ENCODE measurements around the gene DCST1. TPM values are rescaled to one million over a fixed set of nuclear protein-coding genes. Genes with fewer than 3 reads are reported as not detected.
A peak's percentile ranks its signal among the peaks of the same experiment; 100 is the strongest.

DCST1 gene
- total RNA-seq, 1 experiment from 2014 or later: 0.32 TPM

GRCh38 chr1:155061381-155062150, 27.9 kb downstream of the DCST1 start:
- Histone ChIP-seq H4K20me1 (ENCODE audit: insufficient read depth) (no peaks in the 10 kb centered on the region), H3K9me3 (ENCODE audit: control insufficient read depth in 1 of 2, insufficient read depth in 1 of 2, low read depth in 1 of 2, low read length in 2 of 2) (no peaks in the 10 kb centered on the region), H3K36me3 (ENCODE audit: control insufficient read depth in 1 of 2, insufficient read depth in 2 of 2, low read length in 2 of 2) (peaks cover 13 to 24% of the 10 kb centered on the region in 2 experiments; a peak in 3 of 4 replicates), H3K27ac (ENCODE audit: low read depth, low read length) (peak overlapping the region; percentile 56), H3K79me2 (ENCODE audit: insufficient read depth, low read length) (0 out of 2 replicates have a peak, but pooled peaks cover 5% of the 10 kb centered on the region), H2AFZ (ENCODE audit: low read depth, low read length, poor library complexity, severe bottlenecking) (no peak overlapping the region), H3K9me2 (ENCODE audit: insufficient read depth) (no peaks in the 10 kb centered on the region), H3K9ac (ENCODE audit: low read length) (peak overlapping the region; percentile 33; the same call in 1 of the 2 replicates), H3K4me1 (ENCODE audit: control insufficient read depth in 1 of 2, insufficient read depth in 2 of 2, low read length in 2 of 2) (peaks cover 21 to 35% of the 10 kb centered on the region in 2 experiments), H3K4me2 (ENCODE audit: low read length) (peak overlapping the region; percentile 95; the same call in 1 of the 2 replicates), H3K4me3 (replicated peaks in 1 of 2; ENCODE audit: low read depth in 1 of 2, low read length in 2 of 2) (no peak overlapping the region), H3K27me3 (ENCODE audit: insufficient read depth, low read length) (no peaks in the 10 kb centered on the region)
- no TSS peak for BruUV-seq (replicated peaks)
- CTCF ChIA-PET: interaction anchor here (0.6 to 1.9 kb wide), 15 partner anchors 9 to 169 kb away, joined by 3 to 21 read pairs (median 3); partner anchors contain the start of genes ADAM15, PBXIP1 and PMVK
- TF ChIP-seq, protein P1, sequence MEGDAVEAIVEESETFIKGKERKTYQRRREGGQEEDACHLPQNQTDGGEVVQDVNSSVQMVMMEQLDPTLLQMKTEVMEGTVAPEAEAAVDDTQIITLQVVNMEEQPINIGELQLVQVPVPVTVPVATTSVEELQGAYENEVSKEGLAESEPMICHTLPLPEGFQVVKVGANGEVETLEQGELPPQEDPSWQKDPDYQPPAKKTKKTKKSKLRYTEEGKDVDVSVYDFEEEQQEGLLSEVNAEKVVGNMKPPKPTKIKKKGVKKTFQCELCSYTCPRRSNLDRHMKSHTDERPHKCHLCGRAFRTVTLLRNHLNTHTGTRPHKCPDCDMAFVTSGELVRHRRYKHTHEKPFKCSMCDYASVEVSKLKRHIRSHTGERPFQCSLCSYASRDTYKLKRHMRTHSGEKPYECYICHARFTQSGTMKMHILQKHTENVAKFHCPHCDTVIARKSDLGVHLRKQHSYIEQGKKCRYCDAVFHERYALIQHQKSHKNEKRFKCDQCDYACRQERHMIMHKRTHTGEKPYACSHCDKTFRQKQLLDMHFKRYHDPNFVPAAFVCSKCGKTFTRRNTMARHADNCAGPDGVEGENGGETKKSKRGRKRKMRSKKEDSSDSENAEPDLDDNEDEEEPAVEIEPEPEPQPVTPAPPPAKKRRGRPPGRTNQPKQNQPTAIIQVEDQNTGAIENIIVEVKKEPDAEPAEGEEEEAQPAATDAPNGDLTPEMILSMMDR (IDR thresholded peaks at IDR 0.05 in 2 of 3, conservative IDR thresholded peaks at IDR 0.05 in 1 of 3; ENCODE audit: borderline replicate concordance in 1 of 3, insufficient read depth in 1 of 3, low read depth in 2 of 3, low read length in 2 of 3): peak; percentile 82 to 99 (median 98)
- TF ChIP-seq SP1 (IDR thresholded peaks at IDR 0.05; ENCODE audit: low read depth): no peak
- peak; percentile 98 for TF ChIP-seq RAD21 (IDR thresholded peaks at IDR 0.05; ENCODE audit: low read depth)
- peak; percentile 50 for ATAC-seq
- intact Hi-C loops (cut with micrococcal nuclease): loop anchor here (1.0 to 5.0 kb wide), 5 partner anchors 23 to 504 kb away; partner anchors contain the start of genes CKS1B, SHC1 and UBE2Q1
- POLR2A ChIA-PET: interaction anchor here (1.0 kb wide), 2 partner anchors 17 to 88 kb away, joined by 3 to 4 read pairs; no protein-coding TSS in a partner anchor
- RAD21 ChIA-PET (ENCODE audit: low non-redundant PET in 1 of 2, low total read pairs in 2 of 2, uncharacterized antibody in 2 of 2, unreplicated experiment in 2 of 2): interaction anchor here in 1 of 2 experiments (1.0 to 1.2 kb wide), 2 partner anchors 9 to 23 kb away, joined by 8 read pairs; no protein-coding TSS in a partner anchor
- DNase-seq (ENCODE audit: low read depth, low spot score): peak; percentile 73
